ENCODE measurements around the gene MACROD2.

The MACROD2 gene

DNA sequence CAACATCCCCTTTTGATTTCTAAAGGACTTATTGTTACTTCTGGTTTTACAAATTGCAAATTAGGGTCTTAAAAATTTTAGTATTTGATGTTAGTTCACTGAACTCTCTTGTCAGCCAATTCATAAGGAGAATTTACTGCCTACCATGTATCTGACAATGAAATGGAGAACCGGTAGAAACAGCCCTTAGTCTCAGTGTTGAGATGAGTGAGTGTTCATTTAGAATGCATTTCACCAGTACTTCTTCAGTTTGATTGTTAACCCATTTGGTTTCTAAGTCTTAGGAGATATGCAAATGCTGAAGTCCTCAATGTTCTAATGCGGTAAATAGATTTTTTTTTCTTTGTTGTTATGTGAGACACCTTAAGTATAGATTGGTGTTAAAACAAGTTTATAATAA is 958.4 kb downstream of the MACROD2 start:
- TF ChIP-seq, protein P1, sequence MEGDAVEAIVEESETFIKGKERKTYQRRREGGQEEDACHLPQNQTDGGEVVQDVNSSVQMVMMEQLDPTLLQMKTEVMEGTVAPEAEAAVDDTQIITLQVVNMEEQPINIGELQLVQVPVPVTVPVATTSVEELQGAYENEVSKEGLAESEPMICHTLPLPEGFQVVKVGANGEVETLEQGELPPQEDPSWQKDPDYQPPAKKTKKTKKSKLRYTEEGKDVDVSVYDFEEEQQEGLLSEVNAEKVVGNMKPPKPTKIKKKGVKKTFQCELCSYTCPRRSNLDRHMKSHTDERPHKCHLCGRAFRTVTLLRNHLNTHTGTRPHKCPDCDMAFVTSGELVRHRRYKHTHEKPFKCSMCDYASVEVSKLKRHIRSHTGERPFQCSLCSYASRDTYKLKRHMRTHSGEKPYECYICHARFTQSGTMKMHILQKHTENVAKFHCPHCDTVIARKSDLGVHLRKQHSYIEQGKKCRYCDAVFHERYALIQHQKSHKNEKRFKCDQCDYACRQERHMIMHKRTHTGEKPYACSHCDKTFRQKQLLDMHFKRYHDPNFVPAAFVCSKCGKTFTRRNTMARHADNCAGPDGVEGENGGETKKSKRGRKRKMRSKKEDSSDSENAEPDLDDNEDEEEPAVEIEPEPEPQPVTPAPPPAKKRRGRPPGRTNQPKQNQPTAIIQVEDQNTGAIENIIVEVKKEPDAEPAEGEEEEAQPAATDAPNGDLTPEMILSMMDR (conservative IDR thresholded peaks at IDR 0.05; ENCODE audit: low read depth, low read length) = no peak
- no peak overlapping the region for H3K4me3 ChIP-seq (ENCODE audit: low read depth, low read length)
- no peak for DNase-seq (ENCODE audit: low read depth)

DNA sequence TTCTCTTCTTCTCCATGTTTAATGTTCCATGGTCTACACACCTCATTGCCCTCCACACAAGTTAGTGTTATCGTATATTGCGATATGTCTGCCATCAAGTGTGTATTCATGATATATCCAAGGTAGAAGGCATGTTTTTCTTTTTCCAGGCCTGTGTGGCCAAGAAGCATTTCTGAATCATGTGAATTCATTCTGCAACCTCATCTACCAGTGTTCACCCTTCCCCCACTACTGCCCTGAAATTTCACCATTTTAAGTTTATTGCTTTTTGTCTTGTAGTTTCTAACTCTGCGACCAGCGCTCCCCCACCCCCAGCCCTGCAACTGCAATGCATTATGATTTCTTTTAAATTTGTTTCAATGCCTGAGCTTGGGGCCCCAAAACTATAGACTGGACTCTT is 960.1 kb downstream of the MACROD2 start:
- TF ChIP-seq, protein P1 (conservative IDR thresholded peaks at IDR 0.05; ENCODE audit: low read depth, low read length) = no peak
- DNase-seq (ENCODE audit: low read depth) = no peak

DNA sequence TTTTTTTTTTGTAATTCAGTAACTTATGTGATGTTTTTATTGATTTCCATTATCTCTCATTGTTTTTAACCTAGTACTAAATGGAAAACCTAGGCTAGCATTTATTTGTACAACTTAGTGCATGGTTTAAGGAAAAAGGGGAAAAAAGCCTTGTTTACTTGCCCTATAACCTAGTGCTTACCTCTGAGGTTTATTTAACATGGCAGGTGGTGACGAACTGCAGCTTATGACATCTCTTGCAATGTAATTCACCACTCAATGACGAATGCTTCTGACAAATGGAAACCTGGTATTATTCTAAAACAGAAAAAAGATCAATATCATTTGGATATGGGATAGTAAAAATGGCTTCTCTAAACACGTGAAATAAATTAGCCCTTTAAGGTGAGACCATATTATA is 960.7 kb downstream of the MACROD2 start:
- no peak overlapping the region for H3K4me3 ChIP-seq (ENCODE audit: low read depth, low read length)
- no peak for DNase-seq (ENCODE audit: low read depth)
- TF ChIP-seq, protein P1 (conservative IDR thresholded peaks at IDR 0.05; ENCODE audit: low read depth, low read length) = no peak

More for the DNA sequence above, 960.1 kb downstream of the MACROD2 start:
- no peak overlapping the region for H3K4me3 ChIP-seq (ENCODE audit: low read depth, low read length)

DNA sequence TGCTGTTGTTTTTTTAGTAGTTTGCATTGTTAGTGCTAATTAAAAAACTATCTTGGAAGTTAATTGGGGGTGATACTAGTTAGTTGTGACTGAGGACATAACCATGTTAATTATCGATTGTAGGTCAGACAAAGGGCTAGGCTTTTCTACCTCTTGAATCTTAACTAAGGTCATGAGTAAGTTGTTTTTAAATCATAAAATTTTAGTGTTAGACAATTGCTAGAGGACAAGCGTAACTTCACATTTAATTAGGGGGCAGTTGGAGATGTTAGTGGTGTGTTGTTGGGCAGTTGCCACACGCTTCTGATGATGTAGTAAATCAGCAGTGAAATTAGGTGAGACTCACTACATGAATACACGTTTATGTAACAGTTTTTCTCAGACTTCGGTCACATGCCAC is 961.2 kb downstream of the MACROD2 start:
- H3K4me3 ChIP-seq (ENCODE audit: low read depth, low read length) = no peak overlapping the region
- TF ChIP-seq, protein P1 (conservative IDR thresholded peaks at IDR 0.05; ENCODE audit: low read depth, low read length) = no peak
- no peak for DNase-seq (ENCODE audit: low read depth)

DNA sequence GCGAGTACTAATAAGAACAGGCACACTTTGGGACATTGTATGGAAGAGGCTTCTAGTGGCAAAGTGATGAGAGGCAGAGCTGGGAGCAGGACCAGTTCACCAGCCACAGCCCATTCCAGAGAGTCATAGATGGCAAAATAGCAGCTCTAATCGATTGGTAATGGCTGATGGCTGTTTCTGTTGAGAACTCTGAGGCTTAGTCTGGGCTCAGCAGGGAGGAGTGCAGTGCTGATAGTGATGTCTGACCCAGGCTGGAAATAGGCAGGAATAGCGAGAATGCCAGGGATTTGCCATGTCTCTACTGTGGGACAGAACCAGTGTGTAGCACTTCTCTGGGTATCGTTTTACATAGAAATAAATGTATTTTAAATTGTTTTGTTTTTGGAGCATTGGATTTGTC is 962.1 kb downstream of the MACROD2 start:
- DNase-seq (ENCODE audit: low read depth) = no peak
- TF ChIP-seq, protein P1 (conservative IDR thresholded peaks at IDR 0.05; ENCODE audit: low read depth, low read length) = no peak
- no peak overlapping the region for H3K4me3 ChIP-seq (ENCODE audit: low read depth, low read length)

DNA sequence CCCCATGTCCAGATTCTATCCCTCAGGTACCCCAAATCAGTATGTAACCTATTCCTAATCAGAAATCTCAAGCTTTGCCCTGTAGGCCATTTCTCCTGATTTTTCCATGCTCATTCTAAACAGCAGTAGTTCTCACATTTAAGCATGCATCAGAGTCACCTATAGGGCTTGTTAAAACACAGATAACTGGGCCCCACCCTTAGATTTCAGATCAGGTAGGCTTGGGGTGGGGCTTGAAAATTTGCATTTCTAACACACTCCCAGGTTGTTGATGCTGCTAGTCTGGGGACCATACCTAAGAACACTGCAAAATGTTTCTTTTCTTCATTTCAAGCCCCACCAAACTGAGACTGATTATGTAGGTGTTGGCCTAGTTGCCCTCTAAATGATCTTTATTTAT is 963.3 kb downstream of the MACROD2 start:
- TF ChIP-seq, protein P1 (conservative IDR thresholded peaks at IDR 0.05; ENCODE audit: low read depth, low read length) = no peak
- DNase-seq (ENCODE audit: low read depth) = no peak
- no peak overlapping the region for H3K4me3 ChIP-seq (ENCODE audit: low read depth, low read length)
